Suppressor macrophage treated with lipopolysaccharide for 1 hour (primary cell): ENCODE data around the gene CSNK1D.
"Not testable (repeated sequence)": the region's sequence is repeated elsewhere in the genome, so short reads cannot be mapped to it uniquely, and the experiment has no call there.

Experiments
- DNase-seq, 3 donors: peaks; one replicate each; pipeline ENCODE4 v3.0.0-alpha.2; 2020 to 2022

The CSNK1D gene

DNA sequence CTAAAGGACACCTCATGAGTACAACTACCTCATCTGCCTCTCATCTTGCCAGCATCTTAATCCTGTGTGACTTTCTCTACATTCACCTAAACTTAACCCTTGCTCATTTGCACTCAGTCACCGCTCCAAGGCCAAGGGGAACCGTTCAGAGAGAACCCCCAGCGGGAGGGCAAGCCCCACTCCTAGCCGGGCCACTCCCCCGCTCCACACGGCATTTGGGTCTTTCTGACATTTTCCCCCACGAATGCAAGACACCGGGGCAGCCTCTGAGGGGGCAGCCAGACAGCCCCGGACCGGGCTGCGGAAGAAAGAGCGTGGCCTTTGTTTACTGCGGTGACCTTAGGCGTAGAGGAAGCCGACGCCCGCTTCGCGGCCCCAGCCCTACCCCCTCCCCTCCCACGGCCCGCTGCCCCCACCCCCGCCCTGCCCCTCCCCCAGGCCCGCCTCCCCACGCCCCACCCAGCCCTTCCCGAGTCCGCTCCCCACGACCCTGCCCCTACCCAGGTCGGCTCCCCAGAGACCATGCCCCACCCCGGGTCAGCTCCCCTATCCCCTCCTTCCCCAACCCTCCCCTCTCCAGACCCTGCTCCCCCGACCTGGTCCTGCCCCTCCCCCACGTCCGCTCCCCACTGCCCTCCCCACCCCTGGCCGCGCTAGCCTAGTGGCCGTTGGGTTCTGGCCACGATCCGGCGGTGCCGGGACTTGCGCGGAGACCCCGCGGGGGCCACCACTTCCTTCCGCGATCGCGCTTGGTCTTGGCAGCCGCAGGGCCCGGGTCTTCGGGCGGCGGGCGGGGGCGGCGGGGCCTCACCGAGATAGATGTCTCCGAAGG lies 789 bp downstream of the CSNK1D start:
- peak; percentile 43 to 63 (median 61) for DNase-seq

DNA sequence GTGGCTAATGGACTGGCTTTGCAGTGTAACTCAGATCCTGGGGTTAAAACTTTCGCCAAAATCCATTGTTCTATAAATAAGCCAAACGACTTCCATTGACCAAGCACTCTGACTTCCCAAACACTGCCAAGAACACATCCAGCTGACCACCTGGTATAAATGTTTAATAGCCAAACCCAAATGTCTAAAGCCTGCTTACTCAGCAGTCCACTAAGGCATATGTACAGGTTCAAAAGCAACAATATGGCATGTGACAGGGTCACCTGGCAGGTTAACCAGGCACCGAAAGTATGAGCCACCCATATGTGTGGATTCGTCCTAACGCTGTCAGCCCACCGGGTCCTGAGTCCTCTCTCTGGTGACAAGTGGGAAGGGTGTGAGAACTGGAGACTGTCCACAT lies 2.1 kb downstream of the CSNK1D start:
- DNase-seq: no peak

DNA sequence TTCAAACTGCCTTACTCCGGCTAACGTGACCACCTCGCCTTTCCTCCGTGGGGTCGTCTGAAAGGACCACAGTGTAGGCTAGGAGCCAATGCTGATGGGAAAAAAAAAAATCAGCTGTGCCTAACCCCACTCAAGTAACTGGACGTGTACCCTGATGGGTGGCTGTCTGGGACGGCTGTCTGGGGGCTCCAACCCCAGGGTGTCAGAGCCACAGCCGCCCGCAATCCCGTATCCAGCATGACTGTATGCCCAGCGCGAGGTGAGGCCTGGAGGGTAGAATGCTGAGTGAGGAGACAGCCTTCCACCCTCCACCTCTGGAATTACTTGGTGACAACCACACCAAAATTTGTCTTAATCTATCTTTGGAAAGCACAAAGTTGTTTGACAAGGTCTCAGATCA lies 2.8 kb downstream of the CSNK1D start:
- DNase-seq: no peak

DNA sequence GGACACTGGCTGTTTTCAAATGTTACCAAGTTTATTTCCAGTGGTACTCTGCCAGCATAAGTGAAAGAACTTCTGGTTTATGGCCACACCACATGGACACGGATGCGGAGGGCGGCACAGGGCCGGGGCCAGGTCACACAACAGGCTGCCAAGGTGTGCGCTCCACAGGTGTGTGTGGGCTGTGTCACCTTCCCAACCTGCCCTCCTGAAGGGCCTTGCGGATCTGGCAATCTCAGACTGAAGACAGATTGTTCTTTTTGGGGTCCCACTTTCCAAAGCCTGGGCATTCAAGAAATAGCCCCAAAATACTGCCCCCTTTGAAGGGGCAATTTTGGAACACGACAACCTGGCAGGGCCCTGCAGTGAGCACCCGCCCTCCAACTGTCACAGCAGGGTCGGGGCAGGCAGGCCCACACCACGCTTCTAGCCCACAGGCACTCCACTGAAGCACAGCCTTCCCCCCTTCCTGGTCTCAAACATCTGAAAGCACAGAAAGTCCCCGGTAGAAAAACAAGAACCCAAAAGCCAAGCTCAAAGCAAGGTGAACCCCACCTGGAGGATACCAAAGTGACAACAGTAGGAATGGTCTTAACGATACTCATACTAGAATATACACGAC lies 3.5 kb downstream of the CSNK1D start:
- DNase-seq: no peak

DNA sequence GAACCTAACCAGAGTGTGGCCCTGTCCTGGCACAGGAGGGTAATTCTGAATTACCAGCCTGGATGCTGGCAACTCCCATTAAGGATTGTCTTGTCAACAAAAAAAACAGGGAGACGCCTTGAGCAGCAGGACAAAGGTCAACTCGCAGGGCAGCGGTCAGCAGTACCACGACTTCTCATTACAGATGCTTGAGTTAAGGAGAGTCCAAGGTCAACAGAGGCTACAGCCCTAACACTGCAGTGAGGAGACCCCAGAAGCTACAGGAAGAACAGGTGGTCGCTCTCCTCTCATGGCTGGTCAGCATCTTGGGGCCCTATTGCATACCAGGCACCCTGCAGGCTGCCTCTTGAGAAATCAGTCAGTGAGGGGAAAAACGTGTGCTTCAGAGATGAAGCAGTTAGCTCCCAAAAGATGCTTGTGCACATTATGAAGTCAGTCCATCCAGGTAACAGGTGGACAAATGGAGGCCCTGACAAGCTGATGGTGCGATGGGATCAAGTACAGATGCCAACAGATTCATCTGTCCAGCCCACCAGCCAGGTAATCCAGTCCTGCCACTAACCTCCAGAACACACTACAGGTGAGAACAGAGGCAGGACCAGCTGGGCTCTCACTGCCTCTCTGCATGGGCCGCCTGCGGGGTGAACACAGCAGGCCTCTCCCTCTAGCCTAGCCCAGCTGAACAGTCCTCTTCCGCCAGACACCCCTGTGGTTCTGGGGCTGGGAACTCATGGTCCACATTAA lies 4.2 kb downstream of the CSNK1D start:
- no peak for DNase-seq

DNA sequence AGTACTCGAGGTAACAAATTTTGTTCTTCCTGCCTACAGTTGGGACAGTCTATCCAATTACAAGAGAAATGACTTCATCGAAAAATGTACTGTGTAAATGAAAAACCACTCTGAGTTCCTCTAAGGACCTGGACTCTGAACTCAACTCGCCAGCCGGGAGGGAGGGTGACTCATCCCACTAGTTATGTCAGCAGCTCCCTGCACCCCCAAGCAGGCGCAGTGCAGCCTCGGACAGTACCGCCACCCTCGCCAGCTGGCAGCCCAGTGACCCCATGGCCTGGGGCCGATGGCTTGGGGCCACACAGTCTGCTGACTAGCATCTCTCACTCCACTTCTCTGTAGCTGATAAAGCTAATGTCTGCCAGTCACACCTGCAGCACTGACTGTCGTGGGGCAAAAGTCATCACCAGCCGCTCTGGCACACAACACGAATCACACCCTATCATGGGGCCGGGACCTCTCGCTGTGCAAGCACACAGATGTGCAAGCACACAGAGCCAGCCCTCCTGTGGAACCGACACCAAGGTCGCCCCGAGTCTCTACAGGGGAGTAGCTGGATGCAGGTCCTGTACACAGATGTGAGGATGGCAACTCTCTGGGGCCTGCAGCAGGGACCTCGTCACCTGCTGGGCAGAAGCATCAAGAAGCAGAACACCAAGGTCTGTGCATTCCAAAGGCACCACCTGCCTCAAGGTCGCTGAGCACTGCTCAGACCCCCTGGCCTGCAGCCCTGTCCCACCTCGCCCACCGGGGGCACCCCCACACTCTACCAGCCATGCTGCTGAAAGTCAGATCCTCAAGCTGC lies 5.7 kb downstream of the CSNK1D start:
- DNase-seq: peak; percentile 93 to 96 (median 96)

DNA sequence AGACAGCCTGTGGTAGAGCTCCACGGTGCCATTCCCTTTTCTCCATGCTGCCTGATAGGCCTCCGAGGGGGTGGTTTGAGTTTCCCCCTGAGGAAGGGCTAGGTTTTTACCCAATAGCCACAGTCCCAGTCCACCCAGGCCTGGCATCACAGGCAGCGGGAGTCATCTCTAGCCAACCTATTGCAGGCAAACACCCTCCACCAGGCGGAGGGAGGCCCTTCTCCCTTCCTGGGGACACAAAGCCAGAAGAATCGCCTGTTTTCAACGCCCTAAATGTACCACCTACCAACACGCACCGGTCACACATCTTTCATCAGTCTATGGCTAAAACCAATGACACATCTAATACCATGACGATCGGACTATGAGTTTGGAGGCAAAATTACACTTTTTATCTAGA lies 7.4 kb downstream of the CSNK1D start:
- DNase-seq: no peak

DNA sequence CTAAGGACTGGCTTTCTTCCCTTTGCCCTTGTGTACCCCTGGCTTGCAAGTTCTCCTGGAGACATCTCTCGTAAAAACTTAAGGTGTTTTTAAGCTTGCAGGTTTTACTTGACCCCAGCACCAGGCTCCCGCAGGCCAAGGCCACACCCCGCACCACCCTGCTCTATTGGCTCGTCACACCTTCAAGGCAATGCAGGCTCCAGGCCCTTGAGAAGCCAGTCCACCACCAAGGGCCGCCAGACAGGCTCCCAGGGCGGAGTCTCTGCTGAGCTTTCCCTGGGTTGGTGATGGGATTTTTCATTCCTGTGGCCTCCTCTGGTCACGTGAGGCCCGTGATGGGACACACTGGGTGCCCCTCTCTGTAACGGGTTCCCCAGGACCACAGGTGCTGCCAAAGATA lies 9.9 kb downstream of the CSNK1D start:
- DNase-seq: no peak

DNA sequence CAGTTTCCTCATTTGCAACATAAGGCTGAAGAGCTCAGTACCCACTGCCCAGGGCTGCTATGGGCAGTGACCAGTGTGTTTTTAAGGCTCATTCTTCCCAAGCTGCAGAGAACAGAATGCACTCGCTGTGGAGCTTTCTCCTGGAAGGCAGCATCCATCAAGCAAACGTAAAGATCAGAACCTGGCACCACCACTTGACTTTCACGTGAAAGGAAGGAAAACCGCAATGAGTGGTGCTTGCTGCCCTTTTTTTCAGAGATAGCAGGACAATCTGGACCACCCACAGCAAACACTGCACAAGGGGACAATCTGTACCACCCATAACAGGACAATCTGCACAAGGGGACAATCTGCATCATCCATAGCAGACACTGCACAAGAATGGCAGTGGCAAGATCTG lies 11.2 kb downstream of the CSNK1D start:
- DNase-seq: no peak

DNA sequence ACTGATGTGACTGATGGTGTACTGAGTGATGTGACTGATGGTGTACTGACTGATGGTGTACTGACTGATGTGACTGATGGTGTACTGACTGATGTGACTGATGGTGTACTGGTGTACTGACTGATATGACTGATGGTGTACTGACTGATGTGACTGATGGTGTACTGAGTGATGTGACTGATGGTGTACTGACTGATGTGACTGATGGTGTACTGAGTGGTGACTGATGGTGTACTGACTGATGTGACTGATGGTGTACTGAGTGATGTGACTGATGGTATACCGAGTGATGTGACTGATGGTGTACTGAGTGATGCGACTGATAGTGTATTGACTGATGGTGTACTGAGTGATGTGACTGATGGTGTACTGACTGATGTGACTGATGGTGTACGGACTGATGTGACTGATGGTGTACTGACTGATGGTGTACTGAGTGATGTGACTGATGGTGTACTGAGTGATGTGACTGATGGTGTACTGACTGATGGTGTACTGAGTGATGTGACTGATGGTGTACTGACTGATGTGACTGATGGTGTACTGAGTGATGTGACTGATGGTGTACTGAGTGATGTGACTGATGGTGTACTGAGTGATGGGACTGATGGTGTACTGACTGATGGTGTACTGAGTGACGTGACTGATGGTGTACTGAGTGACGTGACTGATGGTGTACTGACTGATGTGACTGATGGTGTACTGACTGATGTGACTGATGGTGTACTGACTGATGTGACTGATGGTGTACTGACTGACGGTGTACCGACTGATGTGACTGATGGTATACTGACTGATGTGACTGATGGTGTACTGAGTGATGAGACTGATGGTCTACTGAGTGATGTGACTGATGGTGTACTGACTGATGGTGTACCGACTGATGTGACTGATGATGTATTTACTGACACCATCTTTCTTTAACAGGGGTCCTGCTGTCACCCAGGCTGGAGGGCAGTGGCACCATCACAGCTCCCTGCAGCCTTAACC lies 13.2 kb downstream of the CSNK1D start:
- DNase-seq: not testable (repeated sequence)

DNA sequence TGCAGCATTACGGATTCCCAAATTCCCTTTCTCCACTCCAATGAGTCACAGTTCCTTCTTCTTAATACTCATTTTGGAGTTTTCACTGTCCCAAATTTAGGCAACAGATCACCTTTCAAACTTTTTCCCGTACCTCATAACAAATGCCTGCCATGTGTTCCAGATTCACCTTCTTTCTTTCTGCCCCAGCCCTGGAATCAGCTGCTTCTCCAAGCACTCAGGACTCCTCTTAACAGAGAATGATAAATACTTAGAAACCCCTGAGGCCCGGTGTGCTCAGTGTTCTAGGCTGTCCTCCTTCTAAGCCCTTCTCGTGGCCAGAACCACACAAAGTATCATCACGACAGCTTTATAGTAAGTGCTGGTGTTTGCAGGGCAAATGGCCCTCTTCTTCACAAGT lies 14.9 kb downstream of the CSNK1D start:
- DNase-seq: no peak

DNA sequence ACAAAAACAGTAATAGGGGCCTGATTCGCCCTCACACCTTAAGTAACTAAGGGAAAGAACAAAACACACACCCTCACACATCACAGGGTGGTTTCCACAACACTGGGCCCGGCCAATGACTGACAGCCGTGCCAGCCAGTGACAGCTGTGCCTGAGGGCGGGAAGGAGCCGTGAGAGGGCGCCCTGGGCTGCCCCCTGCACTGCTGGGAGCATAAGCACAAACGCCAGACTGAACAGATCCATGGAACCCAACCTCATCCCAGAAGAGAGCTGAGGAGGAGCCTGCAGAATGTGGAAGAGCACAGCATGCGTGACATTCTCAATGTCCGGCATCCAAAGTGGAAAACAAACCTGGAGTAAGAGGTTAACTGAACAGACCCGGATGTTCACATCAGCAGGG lies 16.0 kb downstream of the CSNK1D start:
- DNase-seq: peak; percentile 46 to 60 (median 48)

DNA sequence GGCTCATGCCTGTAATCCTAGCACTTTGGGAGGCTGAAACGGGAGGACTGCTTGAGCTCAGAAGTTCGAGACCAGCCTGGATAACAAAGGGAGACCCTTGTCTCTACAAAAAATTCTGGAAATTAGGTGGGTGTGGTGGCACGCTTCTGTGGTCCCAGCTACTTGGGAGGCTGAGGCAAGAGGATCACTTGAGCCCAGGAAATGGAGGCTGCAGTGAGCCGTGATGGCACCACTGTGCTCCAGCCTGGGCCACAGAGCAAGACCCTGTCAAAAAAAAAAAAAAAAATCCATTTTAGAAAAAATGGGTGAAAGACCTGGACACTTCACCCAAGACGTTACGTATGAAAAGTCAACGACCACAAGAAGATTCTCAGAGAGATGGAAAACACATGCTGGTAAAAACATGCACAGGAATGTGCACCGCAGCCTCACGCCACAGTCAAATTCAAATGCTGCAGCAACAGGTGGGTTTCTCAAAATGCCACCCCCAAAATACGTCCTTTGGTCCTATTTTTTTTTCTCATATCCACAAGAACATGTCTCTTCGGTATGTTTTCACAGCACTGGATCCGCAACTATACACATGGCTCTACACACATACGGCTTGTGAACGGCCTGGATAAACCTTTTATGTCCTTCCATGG lies 17.1 kb downstream of the CSNK1D start:
- DNase-seq: no peak

DNA sequence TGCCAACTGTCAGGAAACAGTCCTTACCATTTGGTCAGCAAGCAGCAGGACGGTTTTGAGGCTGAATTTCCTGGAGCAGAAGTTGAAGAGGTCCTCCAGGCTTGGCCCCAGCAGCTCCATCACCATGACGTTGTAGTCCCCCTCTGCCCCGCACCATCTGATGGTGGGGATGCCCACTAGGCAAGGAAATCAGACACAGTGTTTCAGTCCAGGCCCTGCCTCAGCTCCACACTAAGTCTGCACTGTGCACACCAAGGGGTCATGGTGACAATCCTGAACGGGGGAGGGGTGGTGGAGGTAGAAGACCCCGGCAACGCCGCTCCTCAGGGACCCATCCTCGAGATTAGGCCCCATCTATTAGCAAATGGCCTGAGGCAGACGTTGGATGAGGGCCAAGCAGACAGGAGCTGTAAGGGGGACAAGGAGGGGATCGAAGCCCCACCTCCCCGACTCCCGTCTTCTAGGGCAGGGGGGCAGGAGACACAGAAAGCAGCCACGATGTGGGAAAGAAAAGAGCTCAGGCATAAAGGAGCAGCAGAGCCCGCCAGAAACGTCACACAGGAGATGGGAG lies 18.0 kb downstream of the CSNK1D start:
- DNase-seq: no peak

DNA sequence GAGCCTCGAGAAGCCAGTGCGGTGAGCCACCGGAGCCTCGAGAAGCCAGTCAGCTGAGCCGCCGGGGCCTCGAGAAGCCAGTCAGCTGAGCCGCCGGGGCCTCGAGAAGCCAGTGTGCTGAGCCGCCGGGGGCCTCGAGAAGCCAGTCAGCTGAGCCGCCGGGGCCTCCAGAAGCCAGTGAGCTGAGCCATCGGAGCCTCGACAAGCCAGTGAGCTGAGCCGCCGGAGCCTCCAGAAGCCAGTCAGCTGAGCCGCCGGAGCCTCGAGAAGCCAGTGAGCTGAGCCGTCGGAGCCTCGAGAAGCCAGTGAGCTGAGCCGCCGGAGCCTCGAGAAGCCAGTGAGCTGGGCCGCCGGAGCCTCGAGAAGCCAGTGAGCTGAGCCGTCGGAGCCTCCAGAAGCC lies 18.8 kb downstream of the CSNK1D start:
- DNase-seq: not testable (repeated sequence)

DNA sequence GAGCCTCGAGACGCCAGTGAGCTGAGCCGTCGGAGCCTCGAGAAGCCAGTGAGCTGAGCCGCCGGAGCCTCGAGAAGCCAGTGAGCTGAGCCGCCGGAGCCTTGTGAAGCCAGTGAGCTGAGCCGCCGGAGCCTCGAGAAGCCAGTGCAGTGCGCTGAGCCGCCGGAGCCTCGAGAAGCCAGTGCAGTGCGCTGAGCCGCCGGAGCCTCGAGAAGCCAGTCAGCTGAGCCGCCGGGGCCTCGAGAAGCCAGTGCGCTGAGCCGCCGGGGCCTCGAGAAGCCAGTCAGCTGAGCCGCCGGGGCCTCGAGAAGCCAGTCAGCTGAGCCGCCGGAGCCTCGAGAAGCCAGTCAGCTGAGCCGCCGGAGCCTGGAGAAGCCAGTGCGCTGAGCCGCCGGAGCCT lies 19.4 kb downstream of the CSNK1D start:
- DNase-seq: not testable (repeated sequence)

DNA sequence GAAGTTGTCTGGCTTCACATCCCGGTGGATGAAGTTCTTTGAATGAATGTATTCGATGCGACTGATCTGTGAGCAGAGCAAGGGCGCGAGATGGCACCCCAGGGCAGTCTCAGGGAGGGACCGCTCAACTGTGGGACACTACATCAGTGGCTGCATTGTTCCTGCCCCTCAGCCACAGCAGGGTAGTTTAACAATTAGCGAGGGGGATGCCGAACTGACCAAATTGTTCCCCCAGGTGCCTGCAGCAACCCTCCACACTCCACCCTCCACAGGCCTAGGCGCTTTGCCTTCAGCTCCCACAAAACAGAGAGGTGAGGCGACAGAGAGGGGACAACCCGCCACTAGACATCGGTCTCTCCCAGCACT lies 20.3 kb downstream of the CSNK1D start:
- no peak for DNase-seq

DNA sequence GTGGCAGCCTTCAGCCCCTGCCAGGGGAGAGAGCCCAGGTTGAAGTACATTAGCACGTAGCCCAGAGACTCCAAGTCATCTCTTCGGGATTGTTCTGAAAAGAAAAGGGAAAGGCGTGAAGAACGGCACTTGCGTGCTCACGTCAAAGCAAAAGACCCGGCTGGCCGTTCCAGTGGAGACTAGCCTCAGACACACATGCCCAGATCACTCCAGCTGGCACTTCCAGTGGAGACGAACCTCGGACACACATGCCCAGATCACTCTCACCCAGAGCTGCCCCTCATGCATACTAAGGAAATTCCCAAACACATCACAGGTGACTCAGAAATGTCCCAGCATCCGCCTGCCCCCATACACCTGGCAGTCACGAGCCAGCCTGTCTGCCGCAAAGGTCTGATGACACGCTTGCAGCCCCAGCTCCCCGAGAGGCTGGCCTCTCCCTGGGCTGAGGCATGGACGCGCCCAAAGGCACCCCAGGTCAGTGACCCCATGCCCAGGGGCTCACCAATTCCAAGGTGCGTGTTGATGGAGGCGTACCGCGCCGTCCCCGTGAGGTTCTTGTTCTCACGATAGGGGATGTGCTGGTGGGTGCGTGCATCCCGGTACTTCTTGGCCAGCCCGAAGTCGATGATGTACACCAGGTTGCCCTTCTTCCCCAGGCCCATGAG lies 20.9 kb downstream of the CSNK1D start:
- DNase-seq: no peak

DNA sequence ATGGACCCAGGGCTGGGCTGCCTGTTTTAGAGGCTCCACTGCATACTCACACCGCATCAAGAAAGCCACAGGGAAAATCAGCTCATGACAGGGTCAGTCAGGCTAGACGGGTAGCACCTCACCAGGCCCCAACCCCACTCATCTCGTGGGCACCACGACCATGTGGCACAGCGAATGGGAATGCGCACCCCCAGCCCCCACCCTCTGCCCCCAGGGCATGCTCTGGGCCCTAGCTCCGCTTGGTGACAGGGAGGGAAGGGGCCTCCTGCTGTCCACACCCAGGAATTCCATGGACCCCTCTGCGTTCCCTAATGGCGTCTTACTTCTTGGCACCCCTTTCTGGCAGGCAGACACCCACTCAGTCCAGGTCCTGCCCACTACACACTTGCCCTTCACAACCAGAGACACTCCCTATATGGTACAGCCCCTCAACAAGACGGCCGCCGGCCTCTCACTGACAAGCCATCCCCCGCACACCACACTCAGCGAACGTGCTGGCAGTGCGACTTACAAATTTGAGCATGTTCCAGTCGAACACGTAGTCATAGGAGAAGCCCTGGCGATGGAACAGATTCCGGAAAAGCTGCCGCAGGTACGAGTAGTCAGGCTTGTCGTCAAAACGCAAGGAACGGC lies 22.5 kb downstream of the CSNK1D start:
- no peak for DNase-seq
